NCI-H2171 treated with DMSO at 0.1 percent for 48 hours (cell line): ENCODE data around the gene NLGN3.

Experiments
- DNase-seq: peaks from one replicate; lab custom pipeline; 2025; lab: John Stamatoyannopoulos, UW

NLGN3 gene

DNA sequence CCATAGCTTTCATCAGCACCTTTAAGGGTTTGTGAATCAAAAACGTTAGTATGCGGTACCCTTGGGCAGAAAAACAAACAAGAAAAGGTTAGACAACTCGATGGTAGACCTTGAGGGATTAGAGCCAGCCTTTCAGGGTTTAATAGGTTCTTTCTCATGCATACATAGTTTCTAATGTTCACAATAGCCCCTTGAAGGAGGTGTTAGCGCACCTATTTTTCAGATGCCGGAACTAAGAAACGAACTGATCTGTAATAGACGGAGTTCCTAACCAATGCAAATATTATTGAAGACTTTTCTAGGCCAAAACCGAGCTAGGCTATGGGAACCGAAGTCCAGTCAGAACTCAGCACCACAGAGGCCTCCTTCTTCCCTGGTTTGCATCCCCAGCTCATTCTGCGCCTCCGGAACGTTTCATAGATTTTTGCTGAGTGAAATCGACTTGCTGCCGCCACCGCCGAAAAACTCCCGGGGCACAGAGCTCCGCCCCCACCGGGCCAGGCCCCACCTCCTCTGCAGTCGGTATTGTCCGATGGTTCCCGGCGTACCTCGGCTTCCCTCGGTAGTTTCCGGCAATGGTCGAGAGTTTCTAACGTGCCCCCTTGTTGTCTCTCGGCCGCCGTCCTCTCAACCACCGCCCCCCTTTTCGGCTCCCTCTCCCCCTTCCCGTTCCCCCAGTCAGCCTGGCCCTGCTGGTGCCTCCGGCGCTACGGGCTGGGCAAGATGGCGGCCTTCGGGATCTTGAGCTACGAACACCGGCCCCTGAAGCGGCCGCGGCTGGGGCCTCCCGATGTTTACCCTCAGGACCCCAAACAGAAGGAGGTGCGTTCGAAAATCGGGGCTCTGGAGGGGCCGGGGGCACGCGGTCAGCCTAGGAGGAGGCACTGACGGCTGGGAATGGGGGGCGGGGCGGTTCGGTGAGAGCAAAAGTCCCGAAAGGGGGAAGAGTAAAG lies 26.3 kb upstream of the NLGN3 start, which contains the start of gene MED12:
TSS of gene MED12 (plus strand) at position 565 of the 953 bp plus-strand sequence. CDS start at position 724, 159 bp downstream.
- peak; percentile 78 for DNase-seq

DNA sequence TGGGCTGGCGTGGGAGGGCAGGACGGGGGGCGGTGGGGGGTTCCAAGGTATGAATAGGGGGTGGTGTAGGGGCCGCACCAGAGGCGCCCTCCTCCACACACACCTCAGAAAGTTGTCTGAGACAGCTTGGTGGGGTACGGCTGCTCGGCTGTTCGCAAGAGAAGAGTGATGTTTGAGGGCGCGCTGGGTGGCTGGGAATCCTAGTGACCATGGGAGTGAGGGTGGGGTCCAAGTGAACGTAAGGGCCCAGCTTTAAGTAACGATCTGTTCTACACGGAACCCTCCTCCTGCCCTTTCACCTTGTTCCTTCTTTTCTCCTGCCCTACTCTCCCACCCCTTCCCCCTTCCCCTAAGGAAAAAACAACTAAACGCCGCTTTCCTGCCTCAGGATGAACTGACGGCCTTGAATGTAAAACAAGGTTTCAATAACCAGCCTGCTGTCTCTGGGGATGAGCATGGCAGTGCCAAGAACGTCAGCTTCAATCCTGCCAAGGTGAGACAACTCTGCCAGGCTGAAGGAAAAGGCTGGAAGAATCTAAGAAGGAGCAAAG lies 25.6 kb upstream of the NLGN3 start:
- DNase-seq = no peak

DNA sequence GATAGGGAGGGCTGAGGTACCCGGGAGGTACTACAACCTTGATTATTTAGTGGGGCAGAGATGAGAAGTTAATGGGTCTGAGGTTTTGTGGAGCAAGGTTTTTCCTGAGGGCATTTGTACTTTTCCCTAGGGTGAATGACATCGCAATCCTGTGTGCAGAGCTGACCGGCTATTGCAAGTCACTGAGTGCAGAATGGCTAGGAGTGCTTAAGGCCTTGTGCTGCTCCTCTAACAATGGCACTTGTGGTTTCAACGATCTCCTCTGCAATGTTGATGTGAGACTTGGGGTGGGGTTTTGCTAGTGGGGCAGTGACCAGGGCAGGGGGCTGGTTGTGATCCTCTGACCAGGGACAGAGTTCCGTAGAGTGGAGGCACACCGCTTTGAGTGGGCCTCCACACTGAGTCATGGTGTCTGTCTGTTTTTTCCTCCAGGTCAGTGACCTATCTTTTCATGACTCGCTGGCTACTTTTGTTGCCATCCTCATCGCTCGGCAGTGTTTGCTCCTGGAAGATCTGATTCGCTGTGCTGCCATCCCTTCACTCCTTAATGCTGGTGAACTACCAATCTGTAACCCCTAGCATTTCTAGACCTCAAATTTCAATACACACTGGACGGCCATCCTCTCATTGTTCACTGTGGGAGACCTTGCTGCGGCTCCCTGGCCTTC lies 16.3 kb upstream of the NLGN3 start:
- no peak for DNase-seq

GRCh38 chrX:71128915-71129765 lies 15.5 kb upstream of the NLGN3 start:
- peak; percentile 18 for DNase-seq

DNA sequence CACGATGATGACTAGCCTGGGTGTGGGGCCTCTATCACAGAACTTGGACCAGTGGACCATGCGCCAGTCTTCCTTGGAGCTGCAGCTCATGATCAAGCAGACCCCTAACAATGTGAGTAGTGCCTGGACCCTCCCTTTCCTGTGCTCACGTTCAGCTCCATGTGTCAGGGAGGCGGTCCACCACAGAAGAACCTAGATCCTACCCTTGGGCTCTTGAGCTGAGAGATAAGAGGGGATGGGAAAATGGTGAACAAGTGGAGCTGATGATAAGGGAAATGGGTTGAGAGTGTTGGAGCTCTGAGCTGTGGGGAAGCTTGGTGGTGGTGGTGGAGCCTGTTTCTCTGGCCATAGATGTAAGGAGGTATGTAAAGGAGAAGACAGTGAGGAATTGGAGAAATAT lies 13.1 kb upstream of the NLGN3 start:
- DNase-seq = no peak

DNA sequence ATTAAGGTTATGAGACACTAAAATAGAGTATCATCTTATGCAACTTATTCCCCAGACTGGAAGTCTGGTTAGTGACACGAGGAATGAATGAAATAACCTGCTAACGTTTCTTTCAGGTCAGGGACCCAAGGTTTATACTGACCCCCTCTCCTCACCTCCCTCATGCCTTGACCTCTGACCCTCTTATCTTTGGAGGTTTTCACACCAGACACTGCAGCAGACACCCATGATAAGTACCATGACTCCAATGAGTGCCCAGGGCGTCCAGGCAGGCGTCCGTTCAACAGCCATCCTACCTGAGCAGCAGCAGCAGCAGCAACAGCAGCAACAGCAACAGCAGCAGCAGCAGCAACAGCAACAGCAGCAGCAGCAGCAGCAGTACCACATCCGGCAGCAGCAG lies 4.2 kb upstream of the NLGN3 start:
- DNase-seq = no peak

- no peak for DNase-seq
These were observed 1.1 kb upstream of the NLGN3 start for GRCh38 chrX:71143508-71143907.

GRCh38 chrX:71147496-71148277 lies 3.0 kb downstream of the NLGN3 start:
- no peak for DNase-seq

- no peak for DNase-seq
These were observed 3.6 kb downstream of the NLGN3 start for GRCh38 chrX:71148278-71148663.

DNA sequence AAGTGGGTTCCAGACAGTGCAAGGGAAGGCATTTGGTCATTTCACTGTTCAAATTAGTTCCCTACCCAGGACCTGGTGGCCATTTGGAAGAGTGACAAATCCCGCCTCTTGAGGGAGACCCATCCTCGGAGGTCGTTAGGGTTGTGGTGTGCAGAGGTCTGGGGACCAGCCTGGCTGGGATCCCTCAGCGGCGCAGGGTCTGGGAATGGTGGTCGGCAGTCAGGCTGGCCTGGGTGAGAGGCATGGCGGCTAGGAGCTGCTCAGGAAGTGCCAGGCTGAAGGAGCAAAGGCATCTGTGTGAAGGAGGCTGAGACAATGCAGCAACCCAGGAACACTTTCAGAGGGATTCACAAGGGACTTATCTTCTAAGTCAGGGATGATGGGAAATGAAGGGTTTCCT lies 6.7 kb downstream of the NLGN3 start:
- DNase-seq = no peak

GRCh38 chrX:71154196-71154595 lies 9.6 kb downstream of the NLGN3 start:
- no peak for DNase-seq

DNA sequence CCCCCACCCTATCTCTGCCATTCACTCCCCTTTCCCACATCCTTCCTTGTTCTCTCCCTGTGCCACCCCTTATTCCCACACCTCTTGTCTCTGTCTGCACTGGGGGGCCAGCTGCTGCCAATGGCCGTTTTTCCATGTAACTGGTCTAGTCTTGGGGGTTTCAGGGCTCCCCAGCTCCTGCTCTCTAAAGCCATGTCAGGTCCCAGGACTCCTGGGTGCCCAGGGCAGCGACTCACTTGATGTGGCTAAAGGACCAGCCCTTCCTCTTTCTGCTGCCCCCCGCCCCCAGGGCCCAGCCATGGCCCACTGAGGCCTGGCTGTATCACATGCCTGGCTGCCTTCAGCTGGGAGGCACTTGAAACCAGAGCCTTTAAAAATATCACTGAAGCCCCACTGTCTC lies 10.0 kb downstream of the NLGN3 start:
- no peak for DNase-seq

GRCh38 chrX:71158603-71159002 lies 14.0 kb downstream of the NLGN3 start:
- no peak for DNase-seq

DNA sequence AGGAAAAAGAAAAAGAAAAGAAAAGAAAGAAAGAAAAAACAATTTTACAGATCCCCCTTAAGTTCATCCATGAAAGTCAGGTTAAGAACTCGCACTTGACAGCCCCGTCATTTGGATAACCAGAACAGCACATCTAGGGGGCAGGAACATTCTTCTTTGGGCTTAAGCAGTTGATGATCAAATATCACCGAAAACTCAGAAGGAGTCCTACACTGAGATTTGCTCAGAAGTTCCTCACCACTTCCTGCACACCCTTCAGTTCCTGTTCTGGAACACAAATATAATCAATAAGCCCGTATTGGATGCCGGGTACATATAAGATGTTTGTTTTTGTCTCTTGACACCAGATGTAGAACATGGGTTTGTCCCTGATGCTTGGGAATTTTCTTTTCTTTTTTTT lies 14.7 kb downstream of the NLGN3 start:
- DNase-seq = no peak

- no peak for DNase-seq
These were observed 15.8 kb downstream of the NLGN3 start for GRCh38 chrX:71160475-71160874.

DNA sequence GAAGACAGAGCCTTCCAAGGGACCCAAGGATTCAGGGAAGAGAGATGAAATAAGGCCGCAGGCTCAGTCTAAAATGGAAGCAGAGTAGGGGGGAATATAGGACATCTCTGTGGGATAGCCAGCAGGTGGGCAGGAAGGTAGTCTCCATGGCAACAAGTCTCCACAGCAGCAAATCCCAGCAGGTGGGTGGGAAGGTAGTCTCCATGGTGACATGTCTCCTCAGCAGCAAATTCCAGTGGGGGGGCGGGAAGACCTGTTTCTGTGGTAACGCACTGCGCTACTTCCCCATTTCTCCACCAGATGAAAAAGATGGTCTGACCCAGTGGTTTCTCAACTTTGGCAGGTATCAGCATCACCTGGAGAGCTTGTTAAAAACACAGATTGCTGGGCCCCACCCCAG lies 18.3 kb downstream of the NLGN3 start:
- DNase-seq = no peak

- DNase-seq = no peak
These were observed 19.4 kb downstream of the NLGN3 start for GRCh38 chrX:71164071-71164470.

DNA sequence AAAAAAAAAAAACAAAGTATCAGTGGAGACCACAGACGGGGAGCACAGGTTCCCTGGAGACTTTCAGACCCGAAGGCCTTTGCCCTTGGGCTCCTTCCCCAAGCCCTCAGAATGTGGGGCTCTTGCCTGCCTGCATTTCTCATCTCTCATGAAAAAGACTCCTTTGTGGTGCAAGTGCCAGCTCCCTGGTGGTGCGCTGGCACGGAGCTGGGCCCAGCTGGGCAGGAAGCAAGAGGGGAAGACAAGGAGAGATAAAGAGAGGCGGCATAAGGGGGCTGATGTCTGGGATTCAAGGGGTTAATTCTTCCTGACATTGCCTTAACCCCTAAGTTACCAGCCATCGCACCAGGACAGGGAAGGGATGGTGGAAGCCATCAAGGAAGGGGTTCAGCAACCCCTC lies 21.8 kb downstream of the NLGN3 start:
- DNase-seq = no peak

- no peak for DNase-seq
These were observed 22.6 kb downstream of the NLGN3 start for GRCh38 chrX:71167031-71167781.

- DNase-seq = no peak
These were observed 23.5 kb downstream of the NLGN3 start for GRCh38 chrX:71168134-71168533.

DNA sequence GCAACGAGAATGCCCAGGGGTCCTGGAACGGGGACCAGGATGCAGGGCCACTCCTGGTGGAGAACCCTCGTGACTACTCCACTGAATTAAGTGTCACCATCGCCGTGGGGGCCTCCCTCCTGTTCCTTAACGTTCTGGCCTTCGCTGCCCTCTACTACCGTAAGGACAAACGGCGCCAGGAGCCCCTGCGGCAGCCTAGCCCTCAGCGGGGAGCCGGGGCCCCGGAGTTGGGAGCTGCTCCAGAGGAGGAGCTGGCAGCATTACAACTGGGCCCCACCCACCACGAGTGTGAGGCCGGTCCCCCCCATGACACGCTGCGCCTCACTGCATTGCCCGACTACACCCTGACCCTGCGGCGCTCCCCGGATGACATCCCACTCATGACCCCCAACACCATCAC lies 24.9 kb downstream of the NLGN3 start:
- no peak for DNase-seq
